ACC112 (cell line): Measurements from ENCODE around the gene C8A.

Experiments used
- H2AFZ ChIP-seq: fragments of 200-600 bp; sonication (generic); one replicate; pipeline ENCODE4 v1.6.0; 2017; ENCODE audit warnings: antibody characterized with exemption, low read length; ENCODE audit not compliant: unreplicated experiment
- H3K27ac ChIP-seq: fragments of 200-600 bp; sonication (generic); 2 replicates; pipeline ENCODE4 v1.5.1; 2014; ENCODE audit warnings: low read depth, mild to moderate bottlenecking, antibody characterized with exemption, low read length, moderate library complexity
- H3K27me3 ChIP-seq: fragments of 200-600 bp; sonication (generic); 2 replicates; pipeline ENCODE4 v1.6.1; 2014; ENCODE audit warnings: mild to moderate bottlenecking, antibody characterized with exemption, low read length, moderate library complexity, mixed read lengths; ENCODE audit not compliant: insufficient read depth
- H3K36me3 ChIP-seq: fragments of 200-600 bp; sonication (generic); 2 replicates; pipeline ENCODE4 v1.6.1; 2016; ENCODE audit warnings: mild to moderate bottlenecking, antibody characterized with exemption, low read length, moderate library complexity, mixed read lengths; ENCODE audit not compliant: insufficient read depth
- H3K4me1 ChIP-seq: fragments of 200-600 bp; sonication (generic); one replicate; pipeline ENCODE4 v1.6.1; 2016; ENCODE audit warnings: low read length, mixed read lengths; ENCODE audit not compliant: insufficient read depth, unreplicated experiment, control insufficient read depth
- H3K4me3 ChIP-seq: fragments of 200-600 bp; sonication (generic); 2 replicates; pipeline ENCODE4 v1.5.1; 2014; ENCODE audit warnings: mild to moderate bottlenecking, low read depth, low read length
- H3K79me2 ChIP-seq: fragments of 200-600 bp; sonication (generic); one replicate; pipeline ENCODE4 v1.6.0; 2016; ENCODE audit warnings: low read length; ENCODE audit not compliant: control insufficient read depth, unreplicated experiment, insufficient read depth

The C8A gene

DNA sequence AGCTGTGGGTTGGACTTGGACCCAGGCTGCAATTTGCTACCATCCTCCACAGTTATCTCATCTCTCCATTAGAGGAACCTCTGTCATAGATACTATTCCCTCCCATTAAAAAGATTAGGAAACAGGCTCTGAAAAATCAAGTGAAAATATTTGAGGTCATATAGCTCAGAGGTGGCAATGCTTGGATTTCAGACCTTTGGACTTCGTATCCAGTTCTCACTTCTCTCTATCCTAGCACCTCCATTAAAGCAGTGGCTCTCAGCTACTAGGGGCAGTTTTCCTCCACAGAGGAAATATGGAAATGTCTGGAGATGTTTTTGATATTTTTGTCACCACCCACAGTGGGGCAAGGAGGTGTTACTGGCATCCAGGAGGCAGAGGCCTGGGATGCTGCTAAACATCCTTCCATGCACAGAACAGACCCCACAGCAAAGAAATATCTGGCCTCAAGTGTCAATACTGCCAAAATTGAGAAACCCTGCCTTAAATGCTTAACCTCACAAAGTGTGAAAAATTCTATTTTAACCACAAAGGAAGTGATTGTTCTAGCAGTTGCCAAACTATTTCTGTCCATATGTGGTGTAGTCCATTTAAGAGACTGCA lies 54.1 kb downstream of the C8A start:
- H3K27ac ChIP-seq, result no peak overlapping the region
- H3K4me1 ChIP-seq, result no peaks in the 10 kb centered on the region
- H2AFZ ChIP-seq, result no peak overlapping the region
- H3K27me3 ChIP-seq, result no peaks in the 10 kb centered on the region
- no peaks in the 10 kb centered on the region for H3K36me3 ChIP-seq
- H3K79me2 ChIP-seq, result no peaks in the 10 kb centered on the region
- no peak overlapping the region for H3K4me3 ChIP-seq

DNA sequence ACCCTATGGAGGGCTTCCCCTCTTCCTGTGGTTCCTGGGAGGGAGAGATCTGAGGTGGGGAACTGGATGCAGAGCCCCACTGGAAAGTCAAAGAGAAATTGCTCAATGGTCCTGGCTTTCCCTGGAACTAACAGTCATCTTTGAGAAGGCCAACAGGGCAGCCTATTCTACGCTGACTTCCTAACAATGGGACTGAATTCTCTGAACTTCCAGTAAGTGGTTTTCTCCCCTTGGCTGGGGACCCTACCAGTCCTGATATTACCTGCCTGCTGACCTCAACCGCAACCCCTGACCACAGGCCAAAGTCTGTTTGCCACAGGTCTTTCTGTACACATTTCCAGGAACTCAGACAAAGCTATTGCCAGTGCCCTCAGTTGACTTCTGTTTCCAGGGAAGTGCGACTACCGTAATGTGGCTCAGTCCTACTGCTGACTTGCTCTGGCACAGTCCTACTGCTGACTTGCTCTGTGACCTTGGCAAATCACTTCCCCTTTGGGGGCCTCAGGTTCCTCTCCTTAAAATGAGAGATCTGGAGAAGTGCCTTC lies 55.9 kb downstream of the C8A start:
- H3K4me1 ChIP-seq, result no peaks in the 10 kb centered on the region

DNA sequence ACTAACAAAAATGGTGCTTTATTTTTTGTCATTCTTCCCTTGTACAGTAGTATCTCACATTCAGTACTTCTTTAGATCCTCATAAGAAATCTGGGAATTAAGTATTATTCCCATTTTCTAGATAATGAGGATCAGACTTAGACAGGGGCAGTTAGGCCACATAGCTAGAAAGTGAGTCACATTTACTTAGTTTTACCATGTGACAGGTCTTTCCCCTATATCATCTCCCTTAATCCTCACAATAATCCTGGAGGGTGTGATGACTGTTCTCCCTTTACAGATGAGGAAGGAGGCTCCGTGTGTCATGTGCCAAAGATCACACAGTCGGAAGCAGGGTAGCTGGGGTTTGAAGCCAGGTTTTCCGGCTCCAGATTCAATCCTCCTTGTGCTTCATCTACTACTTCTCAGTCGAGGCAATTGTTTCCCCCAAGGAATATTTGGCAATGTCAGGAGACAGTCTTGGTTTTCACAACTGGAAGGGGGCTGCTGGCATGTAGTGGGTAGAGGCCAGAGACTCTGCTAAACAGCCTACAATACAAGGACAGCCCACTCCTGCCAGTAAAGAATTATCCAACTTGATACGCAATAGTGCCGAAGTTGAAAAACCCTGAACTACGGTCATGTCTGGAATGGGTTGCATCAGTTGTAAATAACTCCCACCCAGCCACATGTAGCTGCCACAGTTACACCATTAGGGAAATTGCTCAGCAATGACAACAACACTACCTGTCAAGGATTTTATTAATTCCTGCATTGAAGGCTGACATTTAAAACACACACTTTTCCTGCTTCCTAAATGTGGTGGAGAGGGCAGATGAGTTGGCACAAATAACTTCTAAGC lies 56.7 kb downstream of the C8A start:
- no peak overlapping the region for H3K4me3 ChIP-seq
- H3K4me1 ChIP-seq, result no peaks in the 10 kb centered on the region
- no peaks in the 10 kb centered on the region for H3K36me3 ChIP-seq
- no peak overlapping the region for H2AFZ ChIP-seq
- no peaks in the 10 kb centered on the region for H3K79me2 ChIP-seq
- H3K27ac ChIP-seq, result no peak overlapping the region
- no peaks in the 10 kb centered on the region for H3K27me3 ChIP-seq

More for the DNA sequence above, 55.9 kb downstream of the C8A start:
- Histone ChIP-seq H3K79me2 (no peaks in the 10 kb centered on the region), H2AFZ (no peak overlapping the region), H3K27ac (no peak overlapping the region), H3K4me3 (no peak overlapping the region), H3K36me3 (no peaks in the 10 kb centered on the region), H3K27me3 (no peaks in the 10 kb centered on the region)

DNA sequence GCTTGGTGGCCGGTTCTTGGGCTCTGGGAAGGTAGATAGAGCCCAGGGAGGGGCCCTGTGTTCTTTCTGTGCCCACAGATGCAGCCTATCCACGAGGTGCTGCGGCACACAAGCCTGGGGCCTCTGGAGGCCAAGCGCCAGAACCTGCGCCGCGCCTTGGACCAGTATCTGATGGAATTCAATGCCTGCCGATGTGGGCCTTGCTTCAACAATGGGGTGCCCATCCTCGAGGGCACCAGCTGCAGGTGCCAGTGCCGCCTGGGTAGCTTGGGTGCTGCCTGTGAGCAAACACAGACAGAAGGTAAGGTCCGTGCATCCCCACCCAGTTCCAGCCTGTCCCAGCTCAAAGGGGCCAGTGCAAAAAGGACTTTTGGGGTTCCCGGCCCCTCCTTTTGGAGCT lies 57.7 kb downstream of the C8A start:
- no peak overlapping the region for H3K27ac ChIP-seq
- H3K27me3 ChIP-seq, result no peaks in the 10 kb centered on the region
- H2AFZ ChIP-seq, result no peak overlapping the region
- no peak overlapping the region for H3K4me3 ChIP-seq
- no peaks in the 10 kb centered on the region for H3K79me2 ChIP-seq
- no peaks in the 10 kb centered on the region for H3K36me3 ChIP-seq
- H3K4me1 ChIP-seq, result no peaks in the 10 kb centered on the region

DNA sequence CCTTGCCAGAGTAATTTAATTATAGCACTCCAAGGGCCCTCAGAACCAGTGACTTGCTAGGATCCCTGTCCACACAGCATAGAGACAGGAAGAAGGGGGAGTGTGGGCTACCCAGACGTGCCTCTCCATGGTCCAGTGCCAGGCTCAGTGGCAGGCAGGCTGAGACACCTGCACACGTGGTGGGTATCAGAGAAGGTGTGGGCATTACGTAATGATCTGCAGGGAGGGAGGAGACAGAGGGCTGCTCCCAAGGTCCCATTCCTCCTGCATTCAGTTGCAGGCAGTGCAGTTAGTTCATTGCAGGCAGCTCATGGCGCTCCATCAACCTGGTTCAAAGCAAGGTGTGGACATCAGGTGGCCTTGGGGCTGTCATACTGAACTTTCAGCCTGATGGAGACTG lies 61.4 kb downstream of the C8A start:
- Histone ChIP-seq H3K36me3 (no peaks in the 10 kb centered on the region), H3K4me3 (no peak overlapping the region), H3K27ac (no peak overlapping the region), H3K79me2 (no peaks in the 10 kb centered on the region), H2AFZ (no peak overlapping the region), H3K27me3 (no peaks in the 10 kb centered on the region), H3K4me1 (no peaks in the 10 kb centered on the region)

DNA sequence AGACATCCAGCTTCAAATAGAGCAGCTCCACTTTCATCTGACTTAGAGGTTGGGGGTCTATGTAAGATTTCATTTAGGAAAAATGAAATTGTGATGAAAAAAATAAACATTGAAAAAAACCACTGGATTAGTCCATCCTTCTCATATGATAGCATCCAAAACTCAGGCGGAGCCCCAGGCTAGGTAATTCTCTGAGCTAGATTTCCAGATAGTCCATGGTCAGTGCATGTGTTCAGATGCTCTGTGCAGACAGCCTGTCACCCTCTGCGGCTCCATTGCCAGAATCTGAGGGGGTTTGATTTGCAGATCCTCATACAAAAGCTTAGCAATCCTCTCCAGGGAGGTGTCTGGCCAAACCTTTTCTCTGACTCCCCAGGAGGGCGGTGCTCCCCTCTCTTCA lies 62.0 kb downstream of the C8A start:
- Histone ChIP-seq H3K27ac (no peak overlapping the region), H3K4me1 (no peaks in the 10 kb centered on the region), H3K27me3 (no peaks in the 10 kb centered on the region), H3K79me2 (no peaks in the 10 kb centered on the region), H3K36me3 (no peaks in the 10 kb centered on the region), H3K4me3 (no peak overlapping the region), H2AFZ (no peak overlapping the region)

DNA sequence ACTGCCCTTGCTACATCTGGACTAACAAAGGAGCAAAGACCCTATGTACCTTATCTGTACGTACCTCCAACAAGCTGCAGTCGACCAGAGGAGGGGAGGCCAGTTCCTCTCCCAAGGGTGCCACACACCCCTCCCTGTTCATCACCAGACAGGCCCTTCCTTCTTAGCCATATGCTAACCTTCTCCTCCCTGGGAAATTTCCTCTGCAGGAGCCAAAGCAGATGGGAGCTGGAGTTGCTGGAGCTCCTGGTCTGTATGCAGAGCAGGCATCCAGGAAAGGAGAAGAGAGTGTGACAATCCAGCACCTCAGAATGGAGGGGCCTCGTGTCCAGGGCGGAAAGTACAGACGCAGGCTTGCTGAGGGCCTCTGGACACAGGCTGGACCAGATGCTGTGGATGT lies 62.8 kb downstream of the C8A start:
- no peak overlapping the region for H2AFZ ChIP-seq
- H3K27ac ChIP-seq, result no peak overlapping the region
- no peaks in the 10 kb centered on the region for H3K27me3 ChIP-seq
- H3K4me1 ChIP-seq, result no peaks in the 10 kb centered on the region
- no peaks in the 10 kb centered on the region for H3K36me3 ChIP-seq
- H3K4me3 ChIP-seq, result no peak overlapping the region
- H3K79me2 ChIP-seq, result no peaks in the 10 kb centered on the region

DNA sequence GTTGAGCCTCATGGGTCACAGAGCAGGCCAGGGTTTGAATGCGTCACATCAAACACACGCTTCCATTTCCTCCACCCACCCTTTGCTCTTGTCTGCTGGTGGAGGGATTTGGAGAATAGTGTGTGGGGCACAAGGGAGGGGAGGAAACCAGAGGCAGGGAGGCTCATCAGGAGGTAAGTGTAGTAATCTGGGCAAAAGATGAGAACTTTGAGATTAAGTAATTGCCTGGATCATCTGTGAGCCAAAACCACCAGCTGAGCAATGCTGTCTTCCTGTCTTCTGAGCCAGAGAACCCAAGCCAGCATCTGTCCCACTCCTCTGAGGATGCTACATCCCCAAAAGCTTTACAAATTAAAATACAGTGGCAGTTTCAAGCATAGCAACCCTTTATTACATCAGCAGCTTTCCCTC lies 66.0 kb downstream of the C8A start:
- Histone ChIP-seq H3K36me3 (no peaks in the 10 kb centered on the region), H3K79me2 (no peaks in the 10 kb centered on the region), H3K4me1 (no peaks in the 10 kb centered on the region), H3K27ac (no peak overlapping the region), H2AFZ (no peak overlapping the region), H3K27me3 (no peaks in the 10 kb centered on the region), H3K4me3 (no peak overlapping the region)

DNA sequence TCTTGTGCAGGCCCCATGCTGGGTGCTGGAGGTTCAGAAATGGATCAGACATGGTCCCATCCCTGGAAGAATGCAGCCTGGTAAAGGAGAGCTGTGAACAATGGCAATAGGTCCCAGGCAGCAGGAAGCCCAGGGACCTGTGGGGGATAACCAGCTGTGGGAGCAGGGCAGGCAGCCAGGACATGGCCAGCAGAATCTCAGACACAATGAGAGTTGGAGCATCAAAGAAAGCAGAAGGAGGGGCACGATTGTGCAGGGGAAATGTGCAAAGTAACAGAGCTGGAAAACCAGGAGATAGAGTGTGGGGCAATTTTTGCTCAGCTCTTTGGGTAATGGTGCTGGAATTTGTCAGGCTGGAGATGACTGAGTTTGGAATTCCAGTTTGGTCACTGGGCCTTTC lies 66.9 kb downstream of the C8A start:
- H3K4me1 ChIP-seq, result no peaks in the 10 kb centered on the region
- no peaks in the 10 kb centered on the region for H3K79me2 ChIP-seq
- H3K4me3 ChIP-seq, result no peak overlapping the region
- no peak overlapping the region for H3K27ac ChIP-seq
- H3K27me3 ChIP-seq, result no peaks in the 10 kb centered on the region
- no peaks in the 10 kb centered on the region for H3K36me3 ChIP-seq
- no peak overlapping the region for H2AFZ ChIP-seq

DNA sequence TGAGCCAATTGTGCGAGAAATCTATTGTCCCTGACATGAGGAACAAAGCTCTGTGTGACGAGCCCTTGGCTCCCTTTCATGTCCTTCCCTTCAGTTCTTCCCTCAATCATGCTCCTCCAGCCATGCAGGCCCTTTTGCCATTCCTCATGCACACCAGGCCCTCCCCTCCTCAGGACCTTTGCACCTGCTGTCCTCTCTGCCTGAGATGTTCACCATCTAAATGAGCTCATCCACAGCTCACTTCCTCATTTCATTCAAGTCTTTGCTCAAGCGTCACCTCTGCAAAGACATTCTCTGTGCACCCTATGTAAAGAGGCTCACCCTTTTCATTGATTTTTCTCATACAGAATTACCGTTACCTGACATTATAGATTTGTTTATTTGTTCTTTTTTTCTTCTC lies 67.5 kb downstream of the C8A start:
- Histone ChIP-seq H3K27ac (no peak overlapping the region), H3K4me3 (no peak overlapping the region), H3K27me3 (no peaks in the 10 kb centered on the region)

DNA sequence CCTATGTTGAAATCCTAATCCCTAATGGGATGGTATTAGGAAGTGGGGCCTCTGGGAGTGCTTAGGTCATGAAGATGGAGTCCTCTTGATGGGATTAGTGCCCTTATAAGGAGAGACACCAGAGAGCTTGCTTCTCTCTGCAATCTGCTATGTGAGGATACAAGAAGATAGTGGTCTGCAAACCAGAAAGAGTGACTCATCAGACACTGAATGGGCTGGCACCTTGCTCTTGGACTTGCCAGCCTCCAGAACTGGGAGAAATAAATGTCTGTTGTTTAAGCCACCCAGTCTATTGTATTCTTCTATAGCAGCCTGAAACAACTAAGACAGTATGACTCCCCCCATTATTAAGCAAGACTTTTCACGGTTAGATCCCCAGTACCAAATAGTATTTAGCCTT lies 67.9 kb downstream of the C8A start:
- no peak overlapping the region for H3K4me3 ChIP-seq
- H3K27me3 ChIP-seq, result no peaks in the 10 kb centered on the region
- no peaks in the 10 kb centered on the region for H3K36me3 ChIP-seq
- H3K79me2 ChIP-seq, result no peaks in the 10 kb centered on the region
- H3K4me1 ChIP-seq, result no peaks in the 10 kb centered on the region
- H3K27ac ChIP-seq, result no peak overlapping the region
- H2AFZ ChIP-seq, result no peak overlapping the region

More for the DNA sequence above, 67.5 kb downstream of the C8A start:
- Histone ChIP-seq H3K36me3 (no peaks in the 10 kb centered on the region), H3K4me1 (no peaks in the 10 kb centered on the region), H2AFZ (no peak overlapping the region), H3K79me2 (no peaks in the 10 kb centered on the region)
